Coronary artery (tissue), 2 donors: ENCODE measurements around the gene MYBBP1A.

Experiments used
- DNase-seq: peaks from one replicate; pipeline ENCODE4 v3.0.0-alpha.2; 2017; ENCODE audit warnings: low spot score
- H3K27ac ChIP-seq, 2 donors: fragments of 200-600 bp; sonication (generic); one replicate each; pipeline ENCODE4 v1.5.1; 2016 to 2019
- H3K4me3 ChIP-seq: fragments of 200-600 bp; sonication (generic); 2 replicates; pipeline ENCODE4 v1.5.1; 2016; ENCODE audit warnings: mild to moderate bottlenecking, moderate library complexity
- CTCF ChIP-seq: fragments of 200-600 bp; sonication (generic); IDR thresholded peaks from one replicate; pipeline ENCODE4 v1.5.1; 2019; ENCODE audit warnings: antibody characterized with exemption

The MYBBP1A gene

GRCh38 chr17:4558347-4558971 lies 3.3 kb upstream of the MYBBP1A start:
- Histone ChIP-seq H3K4me3 (no peak overlapping the region), H3K27ac (no peak overlapping the region)
- DNase-seq, result no peak
- no peak for TF ChIP-seq CTCF

GRCh38 chr17:4557626-4558346 lies 2.6 kb upstream of the MYBBP1A start:
- no peak for DNase-seq

GRCh38 chr17:4556996-4557395 lies 1.8 kb upstream of the MYBBP1A start:
- no peak for TF ChIP-seq CTCF
- no peak overlapping the region for H3K27ac ChIP-seq
- H3K4me3 ChIP-seq, result no peak overlapping the region
- DNase-seq, result no peak

More at GRCh38 chr17:4557626-4558346, 2.6 kb upstream of the MYBBP1A start:
- no peak for TF ChIP-seq CTCF
- H3K4me3 ChIP-seq, result no peak overlapping the region
- H3K27ac ChIP-seq, result no peak overlapping the region

- no peak for TF ChIP-seq CTCF
- no peak for DNase-seq
- Histone ChIP-seq H3K27ac (peak overlapping the region in 1 of 2 donors; percentile 76), H3K4me3 (peak overlapping the region; percentile 86)
Observed at GRCh38 chr17:4555873-4556759, 932 bp upstream of the MYBBP1A start.

- no peak for TF ChIP-seq CTCF
- no peak for DNase-seq
- peak overlapping the region in 1 of 2 donors; percentile 76 for H3K27ac ChIP-seq
- peak overlapping the region; percentile 86 for H3K4me3 ChIP-seq
Observed at GRCh38 chr17:4554441-4554996, 665 bp downstream of the MYBBP1A start.

- no peak for DNase-seq
Observed at GRCh38 chr17:4553669-4554068, 1.5 kb downstream of the MYBBP1A start.

More at GRCh38 chr17:4553669-4554068, 1.5 kb downstream of the MYBBP1A start:
- no peak for TF ChIP-seq CTCF
- no peak overlapping the region for H3K27ac ChIP-seq
- H3K4me3 ChIP-seq, result peak overlapping the region; percentile 86
